ENCODE measurements around the gene MASP1.

The MASP1 gene

GRCh38 chr3:187255314-187255713, 36.2 kb downstream of the MASP1 start:
- no peaks in the 10 kb centered on the region for H3K9me3 ChIP-seq (ENCODE audit: control insufficient read depth, low read length)
- H3K4me1 ChIP-seq: no peaks in the 10 kb centered on the region
- no peak overlapping the region for H2AFZ ChIP-seq
- TF ChIP-seq, protein P1, sequence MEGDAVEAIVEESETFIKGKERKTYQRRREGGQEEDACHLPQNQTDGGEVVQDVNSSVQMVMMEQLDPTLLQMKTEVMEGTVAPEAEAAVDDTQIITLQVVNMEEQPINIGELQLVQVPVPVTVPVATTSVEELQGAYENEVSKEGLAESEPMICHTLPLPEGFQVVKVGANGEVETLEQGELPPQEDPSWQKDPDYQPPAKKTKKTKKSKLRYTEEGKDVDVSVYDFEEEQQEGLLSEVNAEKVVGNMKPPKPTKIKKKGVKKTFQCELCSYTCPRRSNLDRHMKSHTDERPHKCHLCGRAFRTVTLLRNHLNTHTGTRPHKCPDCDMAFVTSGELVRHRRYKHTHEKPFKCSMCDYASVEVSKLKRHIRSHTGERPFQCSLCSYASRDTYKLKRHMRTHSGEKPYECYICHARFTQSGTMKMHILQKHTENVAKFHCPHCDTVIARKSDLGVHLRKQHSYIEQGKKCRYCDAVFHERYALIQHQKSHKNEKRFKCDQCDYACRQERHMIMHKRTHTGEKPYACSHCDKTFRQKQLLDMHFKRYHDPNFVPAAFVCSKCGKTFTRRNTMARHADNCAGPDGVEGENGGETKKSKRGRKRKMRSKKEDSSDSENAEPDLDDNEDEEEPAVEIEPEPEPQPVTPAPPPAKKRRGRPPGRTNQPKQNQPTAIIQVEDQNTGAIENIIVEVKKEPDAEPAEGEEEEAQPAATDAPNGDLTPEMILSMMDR (IDR thresholded peaks at IDR 0.05): no peak
- H3K36me3 ChIP-seq (ENCODE audit: control insufficient read depth, insufficient read depth, low read length): no peaks in the 10 kb centered on the region
- H3K79me2 ChIP-seq: no peaks in the 10 kb centered on the region
- H3K27ac ChIP-seq: no peak overlapping the region
- no peak overlapping the region for H3K4me3 ChIP-seq (ENCODE audit: low read depth, low read length)
- H3K9ac ChIP-seq: no peak overlapping the region
- H3K27me3 ChIP-seq (ENCODE audit: control insufficient read depth, insufficient read depth, low read length): no peaks in the 10 kb centered on the region
- no peak overlapping the region for H3K4me2 ChIP-seq (ENCODE audit: low read length)

DNA sequence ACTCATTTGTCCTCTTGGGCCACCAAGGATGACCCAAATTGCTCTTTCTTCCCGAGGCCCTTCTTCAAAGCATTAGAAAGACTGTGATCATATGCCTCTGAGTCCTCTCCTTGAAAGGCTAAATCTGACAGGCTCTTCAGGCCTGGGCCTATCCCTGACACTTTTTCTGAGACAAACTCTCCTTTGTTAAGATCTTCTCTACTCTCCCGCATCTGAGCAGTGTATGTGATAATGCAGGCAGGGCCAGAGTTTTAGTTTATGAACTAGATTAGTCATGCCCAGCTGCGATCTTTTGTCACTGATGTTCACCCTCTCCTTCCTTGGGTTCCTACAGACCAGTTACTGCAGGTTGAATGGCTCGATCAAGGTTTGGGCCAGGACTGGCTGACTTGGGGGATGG, 39.2 kb downstream of the MASP1 start:
- Histone ChIP-seq H3K36me3 (ENCODE audit: control insufficient read depth, insufficient read depth, low read length) (no peaks in the 10 kb centered on the region), H3K4me3 (ENCODE audit: low read depth, low read length) (no peak overlapping the region), H3K4me2 (ENCODE audit: low read length) (no peak overlapping the region), H3K9me3 (ENCODE audit: control insufficient read depth, low read length) (no peaks in the 10 kb centered on the region), H3K9ac (no peak overlapping the region), H3K4me1 (no peaks in the 10 kb centered on the region), H3K27me3 (ENCODE audit: control insufficient read depth, insufficient read depth, low read length) (no peaks in the 10 kb centered on the region), H2AFZ (no peak overlapping the region), H3K79me2 (no peaks in the 10 kb centered on the region), H3K27ac (no peak overlapping the region)
- TF ChIP-seq, protein P1 (IDR thresholded peaks at IDR 0.05): no peak

DNA sequence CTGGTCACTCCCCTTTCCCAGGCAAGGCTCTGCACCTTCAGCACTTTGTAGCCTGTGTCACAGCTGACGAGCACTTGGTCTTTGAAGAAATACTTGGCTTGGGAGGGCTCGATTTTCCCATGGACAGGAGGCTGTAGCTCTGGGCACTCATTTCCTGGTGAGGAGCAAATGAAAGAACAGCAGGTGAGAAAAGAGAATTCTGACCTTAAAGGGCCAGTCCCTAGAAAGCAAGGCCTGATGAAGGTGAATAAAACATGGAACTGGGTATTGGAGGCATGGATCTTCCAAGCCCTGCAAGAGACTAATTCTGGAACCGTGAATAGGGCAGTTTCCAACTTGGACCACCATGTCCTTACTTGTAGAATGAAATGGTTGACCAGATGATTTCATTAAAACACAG, 39.9 kb downstream of the MASP1 start:
- no peak overlapping the region for H3K27ac ChIP-seq
- TF ChIP-seq, protein P1 (IDR thresholded peaks at IDR 0.05): no peak

GRCh38 chr3:187247398-187247797, 44.1 kb downstream of the MASP1 start:
- Histone ChIP-seq H3K4me2 (ENCODE audit: low read length) (no peak overlapping the region), H3K4me3 (ENCODE audit: low read depth, low read length) (no peak overlapping the region), H3K4me1 (no peaks in the 10 kb centered on the region), H3K79me2 (no peaks in the 10 kb centered on the region), H3K9ac (no peak overlapping the region), H3K27ac (no peak overlapping the region), H3K36me3 (ENCODE audit: control insufficient read depth, insufficient read depth, low read length) (no peaks in the 10 kb centered on the region), H3K9me3 (ENCODE audit: control insufficient read depth, low read length) (no peaks in the 10 kb centered on the region), H3K27me3 (ENCODE audit: control insufficient read depth, insufficient read depth, low read length) (no peaks in the 10 kb centered on the region), H2AFZ (no peak overlapping the region)
- TF ChIP-seq, protein P1 (IDR thresholded peaks at IDR 0.05): no peak

More for the DNA sequence above, 39.9 kb downstream of the MASP1 start:
- no peak overlapping the region for H2AFZ ChIP-seq
- H3K36me3 ChIP-seq (ENCODE audit: control insufficient read depth, insufficient read depth, low read length): no peaks in the 10 kb centered on the region
- no peak overlapping the region for H3K4me3 ChIP-seq (ENCODE audit: low read depth, low read length)
- no peak overlapping the region for H3K9ac ChIP-seq
- H3K4me2 ChIP-seq (ENCODE audit: low read length): no peak overlapping the region
- H3K27me3 ChIP-seq (ENCODE audit: control insufficient read depth, insufficient read depth, low read length): no peaks in the 10 kb centered on the region
- H3K9me3 ChIP-seq (ENCODE audit: control insufficient read depth, low read length): no peaks in the 10 kb centered on the region
- no peaks in the 10 kb centered on the region for H3K79me2 ChIP-seq
- H3K4me1 ChIP-seq: no peaks in the 10 kb centered on the region

DNA sequence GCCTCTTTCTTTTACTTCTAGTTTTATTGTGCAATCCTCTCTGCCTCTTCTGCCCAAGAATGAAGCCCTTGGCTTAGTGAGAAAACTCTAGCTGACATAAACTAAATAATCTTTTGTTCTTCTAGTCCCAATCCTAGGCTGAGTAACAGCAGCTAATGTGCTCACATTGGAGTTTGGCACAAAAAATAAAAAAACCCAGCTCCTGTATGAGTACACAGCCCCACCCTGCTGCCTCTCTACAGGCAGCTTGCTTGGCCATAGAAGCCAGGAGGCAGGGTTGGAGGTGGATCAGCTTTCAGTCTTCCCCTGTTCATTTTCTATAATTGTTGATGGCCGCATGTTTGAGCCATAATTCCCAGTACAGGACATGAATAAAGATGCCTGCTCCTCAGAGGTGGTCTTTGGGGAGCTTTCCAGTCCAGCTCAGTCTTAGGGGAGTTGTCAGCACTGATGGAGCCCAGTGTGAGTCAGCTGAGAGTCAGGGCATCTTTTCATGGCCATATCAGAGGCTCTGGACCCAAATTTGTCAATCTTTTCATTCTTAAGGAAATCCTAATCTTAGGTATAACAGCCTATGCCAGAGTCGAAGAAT, 47.5 kb downstream of the MASP1 start:
- Histone ChIP-seq H3K4me3 (ENCODE audit: low read depth, low read length) (no peak overlapping the region), H3K36me3 (ENCODE audit: control insufficient read depth, insufficient read depth, low read length) (no peaks in the 10 kb centered on the region), H3K9me3 (ENCODE audit: control insufficient read depth, low read length) (no peaks in the 10 kb centered on the region), H2AFZ (no peak overlapping the region), H3K27me3 (ENCODE audit: control insufficient read depth, insufficient read depth, low read length) (no peaks in the 10 kb centered on the region), H3K4me2 (ENCODE audit: low read length) (no peak overlapping the region), H3K27ac (no peak overlapping the region), H3K4me1 (no peaks in the 10 kb centered on the region), H3K79me2 (no peaks in the 10 kb centered on the region), H3K9ac (no peak overlapping the region)
- TF ChIP-seq, protein P1 (IDR thresholded peaks at IDR 0.05): no peak
